HG03521 (cell line): ENCODE measurements around the gene BRCC3.

ENCODE experiments used
- ATAC-seq: cut with Tn5 transposase; IDR thresholded peaks from one replicate; pipeline ENCODE4 v1.9.1; 2021; ENCODE audit warnings: mild to moderate bottlenecking, moderate library complexity; ENCODE audit not compliant: unreplicated experiment

The BRCC3 gene

GRCh38 chrX:155056877-155057792 lies 14.2 kb upstream of the BRCC3 start:
- peak; percentile 54 for ATAC-seq

DNA sequence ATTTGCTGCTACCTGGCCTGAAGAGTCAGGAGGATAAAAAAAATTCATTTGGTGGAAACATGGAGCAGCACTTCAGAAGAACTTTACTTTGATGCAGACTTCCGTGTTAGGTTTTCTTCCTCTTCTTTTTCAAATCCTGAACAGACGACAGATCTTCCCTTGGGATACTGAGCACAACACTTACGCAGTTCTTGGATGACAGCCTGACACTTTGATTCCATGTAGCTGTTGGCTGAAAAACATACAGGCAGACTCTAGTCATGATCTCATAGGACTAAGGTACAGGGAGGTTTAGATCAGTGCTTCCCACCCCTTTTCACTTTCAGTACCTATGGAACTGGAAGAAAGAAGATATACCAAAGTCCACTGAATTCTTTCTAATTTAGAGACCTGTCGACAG lies 9.5 kb upstream of the BRCC3 start:
- ATAC-seq = no peak

DNA sequence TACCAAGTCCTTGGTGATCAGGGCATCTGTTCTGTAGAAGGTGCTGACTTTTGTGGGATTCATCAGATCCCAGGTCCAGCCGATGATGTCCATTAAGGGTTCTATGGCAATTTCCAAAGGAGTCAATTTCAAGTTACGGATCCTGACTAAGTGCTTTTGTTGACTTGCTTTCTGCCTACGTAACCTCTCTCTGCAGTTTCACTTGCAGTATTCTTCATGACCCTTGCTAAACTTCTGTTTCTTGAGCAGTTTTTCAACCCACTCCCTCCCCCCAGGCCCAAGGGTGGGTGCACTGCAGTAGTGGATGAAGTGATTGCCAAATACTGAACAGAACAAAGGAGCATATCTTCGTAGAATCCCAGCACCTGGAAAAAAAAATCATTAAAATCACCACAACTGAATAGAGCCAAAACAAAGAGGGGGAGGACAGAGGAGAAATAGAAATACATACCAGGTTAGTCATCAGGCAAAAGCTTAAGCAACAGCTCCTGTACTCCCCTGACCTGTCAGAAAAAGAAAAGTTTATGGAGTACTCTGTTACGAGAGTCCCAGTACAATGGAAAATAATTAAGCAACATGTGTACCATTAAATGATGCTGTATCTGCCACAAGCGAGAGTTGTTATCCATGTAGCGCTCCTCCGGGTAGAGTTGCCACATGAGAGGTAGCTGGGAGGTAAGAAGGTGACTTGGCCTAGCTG lies 6.1 kb upstream of the BRCC3 start:
- no peak for ATAC-seq

DNA sequence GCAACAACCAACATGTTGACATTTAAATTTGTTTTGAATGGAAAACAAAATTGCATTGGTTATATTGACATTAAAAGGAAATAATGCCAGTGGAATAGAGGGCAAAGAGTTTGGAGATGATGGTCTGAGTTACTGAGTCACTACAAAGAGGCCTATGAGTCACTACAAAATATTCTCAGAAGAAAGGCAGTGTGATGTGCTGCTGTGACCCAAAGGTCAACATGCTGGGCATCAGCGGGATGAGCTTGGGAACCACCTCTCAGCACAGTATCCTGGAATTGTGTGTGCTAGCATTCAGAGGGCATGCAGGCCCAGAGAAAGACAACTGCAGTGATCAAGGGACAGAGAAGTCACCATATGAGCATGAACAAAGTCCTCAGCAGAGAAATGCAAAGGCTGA lies 3.1 kb upstream of the BRCC3 start:
- no peak for ATAC-seq

DNA sequence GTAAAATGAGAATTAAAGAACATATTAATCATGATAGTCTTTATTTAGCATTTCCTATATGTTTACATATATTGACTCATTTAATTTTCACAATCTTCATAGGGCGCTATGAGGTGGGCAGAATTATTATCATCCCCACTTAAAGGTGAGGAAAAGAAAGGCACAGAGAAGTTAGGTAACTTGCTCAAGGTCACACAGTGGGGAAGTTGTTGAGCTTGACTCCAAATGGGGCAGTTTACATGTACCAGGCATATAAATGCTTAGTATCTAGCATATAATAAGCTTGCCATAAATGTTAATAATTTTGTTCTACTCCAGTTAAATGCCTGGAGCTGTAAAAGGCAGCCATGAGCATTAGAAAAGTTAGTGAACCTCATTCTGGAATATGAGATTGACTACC lies 1.9 kb upstream of the BRCC3 start:
- ATAC-seq = no peak

DNA sequence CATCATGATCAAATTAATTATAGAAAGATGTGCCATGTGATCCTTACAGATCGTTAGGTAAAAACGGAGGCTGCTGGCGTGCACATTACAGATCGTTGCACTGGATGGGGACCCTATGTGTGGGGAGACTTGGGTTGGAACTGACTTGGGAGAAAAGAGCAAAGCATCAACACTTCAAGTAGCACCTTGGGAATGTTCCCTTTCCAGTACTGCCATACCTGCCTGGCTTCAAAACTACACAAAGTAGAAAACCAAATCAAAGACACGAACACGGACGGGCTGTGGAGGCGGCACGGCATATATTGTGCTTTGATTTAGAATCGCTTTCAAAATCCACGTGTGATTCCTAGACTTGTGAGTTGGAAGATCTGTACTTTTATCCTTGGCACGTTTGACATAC lies 1.3 kb upstream of the BRCC3 start:
- no peak for ATAC-seq

GRCh38 chrX:155070663-155070974 lies 689 bp upstream of the BRCC3 start:
- peak; percentile 4 for ATAC-seq

- ATAC-seq = no peak
Measured at GRCh38 chrX:155071694-155072280, 479 bp downstream of the BRCC3 start.

GRCh38 chrX:155086202-155086840 lies 15.0 kb downstream of the BRCC3 start:
- ATAC-seq = no peak

DNA sequence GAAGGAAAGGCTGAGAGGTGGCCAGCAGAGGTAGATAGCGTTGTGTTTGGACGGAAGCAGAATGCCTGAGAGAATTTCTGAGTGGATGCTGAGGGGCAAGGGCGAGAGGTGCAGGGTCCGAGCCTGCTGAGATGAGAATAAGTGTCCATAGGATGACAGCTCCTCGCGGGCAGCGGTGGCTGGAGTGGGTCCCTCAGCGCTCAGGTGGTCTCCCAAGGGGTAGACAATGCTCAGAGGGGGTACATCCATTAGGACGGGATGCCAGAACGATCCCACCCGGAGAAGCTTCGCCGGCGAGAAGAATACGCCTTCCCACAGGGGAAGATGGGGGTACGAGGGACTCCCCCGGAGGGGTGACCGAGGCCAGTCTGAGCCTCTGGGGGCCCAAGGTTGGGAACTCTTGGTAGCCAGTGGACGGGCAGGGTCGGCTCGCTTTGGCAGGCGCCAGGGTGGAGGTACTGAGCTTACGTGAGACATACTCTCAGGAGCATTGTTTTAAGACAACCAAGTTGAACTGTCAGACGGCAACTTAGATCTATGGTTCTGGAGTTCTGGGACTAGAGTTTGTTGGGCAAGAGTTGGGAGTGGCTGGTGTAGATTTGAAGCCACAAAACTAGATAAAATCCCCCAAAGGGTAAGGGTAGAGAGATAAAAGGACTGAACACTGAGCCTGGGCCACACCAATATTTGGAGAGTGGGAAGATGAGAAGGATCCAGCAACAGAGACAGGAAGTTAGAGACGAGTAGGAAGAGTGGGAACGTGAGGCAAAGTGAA lies 15.8 kb downstream of the BRCC3 start:
- ATAC-seq = no peak

DNA sequence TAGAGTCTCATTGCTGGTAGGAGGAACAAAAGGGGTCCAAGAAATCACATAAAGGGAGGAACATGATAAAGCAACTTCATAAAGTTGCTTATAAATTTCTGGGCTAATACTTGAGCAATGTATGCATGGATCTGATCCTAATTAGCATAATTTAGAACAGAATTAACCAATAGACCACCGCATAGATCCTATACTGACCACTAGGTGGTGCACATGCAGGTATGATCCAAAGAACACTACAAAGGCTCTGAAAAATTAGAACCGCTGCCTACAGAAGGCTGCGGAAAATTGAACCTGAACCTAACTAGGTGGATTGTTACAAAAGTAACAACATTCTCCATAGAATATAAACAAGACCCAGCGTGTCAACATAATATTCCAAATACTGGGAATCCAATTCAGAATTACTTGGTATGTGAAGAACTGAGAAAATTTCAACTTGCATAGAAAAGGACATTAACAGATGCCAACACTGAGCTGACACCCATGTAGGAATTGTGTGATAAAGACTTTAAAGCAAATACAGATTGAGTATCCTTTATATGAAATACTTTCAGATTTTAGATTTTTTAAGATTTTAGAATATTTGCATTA lies 23.3 kb downstream of the BRCC3 start:
- ATAC-seq = no peak

DNA sequence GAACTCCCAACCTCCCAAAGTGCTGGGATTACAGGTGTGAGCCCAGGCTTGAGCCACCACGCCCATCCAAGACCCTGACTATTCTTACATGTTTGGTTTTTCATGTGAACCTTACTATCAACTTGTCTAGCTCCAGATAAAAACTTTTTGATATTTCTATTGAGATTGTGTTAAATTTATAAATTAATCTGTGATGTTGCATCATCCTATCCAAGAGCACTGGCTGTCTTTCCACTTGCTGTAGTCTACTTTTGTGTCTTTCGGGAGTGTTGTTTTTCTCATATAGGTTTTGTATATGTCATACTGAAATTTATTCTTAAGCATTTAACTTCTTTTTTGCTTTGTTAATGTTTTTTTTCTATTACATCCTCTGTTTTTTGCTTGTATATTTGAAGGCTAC lies 34.6 kb downstream of the BRCC3 start:
- ATAC-seq = no peak

DNA sequence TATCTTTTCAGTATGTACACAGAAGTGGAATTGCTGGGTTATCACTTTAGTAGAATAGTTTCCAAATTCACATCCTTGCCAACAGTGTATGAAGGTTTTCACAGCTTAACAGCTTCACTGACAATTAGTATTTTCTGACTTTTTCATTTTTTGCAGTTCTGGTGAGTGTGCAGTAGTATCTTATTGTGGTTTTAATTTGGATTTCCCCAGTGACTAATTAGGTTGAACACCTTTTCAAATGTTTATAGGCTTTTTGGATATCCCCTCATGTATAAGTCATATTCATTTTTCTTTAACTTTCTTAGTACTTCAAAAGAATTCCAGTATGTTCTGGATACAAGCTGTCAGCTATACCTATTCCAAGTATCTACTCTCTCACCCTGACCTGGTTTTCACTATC lies 37.1 kb downstream of the BRCC3 start:
- ATAC-seq = no peak

DNA sequence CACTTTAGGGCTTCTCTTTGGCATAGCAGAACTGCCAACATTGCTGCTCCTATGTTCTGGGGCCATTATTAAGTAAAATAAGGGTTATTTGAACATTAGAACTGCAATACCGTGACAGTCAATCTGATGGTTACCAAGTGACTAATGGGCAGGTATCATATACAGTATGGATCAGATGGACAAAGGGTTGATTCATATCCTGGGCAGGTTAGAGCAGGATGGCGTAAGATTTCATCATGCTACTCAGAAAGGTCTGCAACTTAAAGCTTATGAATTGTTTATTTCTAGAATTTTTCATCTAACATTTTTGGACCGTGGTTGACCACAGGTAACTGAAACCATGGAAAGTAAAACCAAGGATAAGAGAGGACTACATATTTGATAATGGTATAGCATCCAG lies 40.9 kb downstream of the BRCC3 start:
- no peak for ATAC-seq

DNA sequence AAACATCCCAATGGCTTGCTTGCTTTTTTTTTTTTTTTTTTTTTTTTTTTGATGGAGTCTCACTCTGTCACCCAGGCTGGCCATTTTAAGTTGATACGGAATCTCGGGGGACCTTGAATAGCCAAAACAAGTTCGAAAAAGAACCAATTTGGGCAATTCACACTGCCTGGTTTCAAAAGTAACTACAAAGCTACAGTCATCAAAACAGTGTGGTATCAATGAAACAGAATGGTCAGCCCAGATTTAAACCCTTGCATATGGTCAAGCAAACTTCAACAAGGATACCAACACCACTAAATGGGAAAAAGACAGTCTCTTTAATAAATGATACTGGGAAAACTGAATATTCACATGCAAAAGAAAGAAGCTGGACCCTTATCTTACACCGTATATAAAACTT lies 41.8 kb downstream of the BRCC3 start:
- no peak for ATAC-seq

- no peak for ATAC-seq
Measured at GRCh38 chrX:155115174-155115819, 44.0 kb downstream of the BRCC3 start.

- no peak for ATAC-seq
Measured at GRCh38 chrX:155127465-155127864, 56.2 kb downstream of the BRCC3 start.

- ATAC-seq = no peak
Measured at GRCh38 chrX:155127940-155128339, 56.6 kb downstream of the BRCC3 start.

GRCh38 chrX:155132110-155132509 lies 60.8 kb downstream of the BRCC3 start:
- ATAC-seq = no peak

DNA sequence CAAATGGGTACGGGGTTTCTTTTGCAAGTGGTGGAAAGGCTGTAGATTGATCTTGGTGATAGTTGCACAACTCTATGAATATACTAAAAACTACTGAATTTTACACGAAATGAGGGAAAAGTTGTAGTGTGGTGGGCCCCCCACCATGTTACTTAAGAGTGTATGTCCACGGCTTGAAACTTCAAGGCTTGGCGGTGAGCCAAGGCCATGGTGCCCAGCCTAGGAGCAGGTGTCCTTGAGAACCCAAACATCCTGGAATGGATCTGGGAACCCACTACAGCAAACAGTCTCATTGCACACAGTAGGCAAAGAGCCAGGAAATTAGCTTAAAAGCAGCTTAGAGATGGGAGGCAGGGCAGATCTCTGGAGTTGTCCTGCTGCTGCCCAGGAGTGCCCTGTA lies 62.9 kb downstream of the BRCC3 start:
- ATAC-seq = no peak
